Kidney glomerular epithelial cell (primary cell): ENCODE measurements around the gene DTX1.

ENCODE experiments used
- DNase-seq: peaks from one replicate; lab custom pipeline; 2025; lab: John Stamatoyannopoulos, UW

DTX1 gene

GRCh38 chr12:113056631-113057488 lies at the start of gene DTX1:
Gene DTX1 (plus strand): TSS chr12:113056730. CDS start chr12:113058193, 1,463 bp downstream.
- DNase-seq = no peak

GRCh38 chr12:113007166-113007565 lies 49.4 kb upstream of the DTX1 start:
- DNase-seq = peak; percentile 26

- DNase-seq = no peak
Observed at GRCh38 chr12:113010701-113011100, 45.8 kb upstream of the DTX1 start.

- DNase-seq = no peak
Observed at GRCh38 chr12:113014565-113014964, 42.0 kb upstream of the DTX1 start.

- no peak for DNase-seq
Observed at GRCh38 chr12:113016796-113017195, 39.7 kb upstream of the DTX1 start.

GRCh38 chr12:113019025-113019424 lies 37.5 kb upstream of the DTX1 start:
- DNase-seq = peak; percentile 5

GRCh38 chr12:113021500-113021899 lies 35.0 kb upstream of the DTX1 start:
- no peak for DNase-seq

GRCh38 chr12:113022563-113023297 lies 33.8 kb upstream of the DTX1 start:
- no peak for DNase-seq

GRCh38 chr12:113027726-113028125 lies 28.8 kb upstream of the DTX1 start:
- no peak for DNase-seq

GRCh38 chr12:113030875-113031525 lies 25.5 kb upstream of the DTX1 start:
- peak; percentile 73 for DNase-seq

GRCh38 chr12:113039911-113040445 lies 16.6 kb upstream of the DTX1 start:
- no peak for DNase-seq

GRCh38 chr12:113040722-113041171 lies 15.8 kb upstream of the DTX1 start:
- peak; percentile 46 for DNase-seq

GRCh38 chr12:113041560-113041959 lies 15.0 kb upstream of the DTX1 start:
- no peak for DNase-seq

GRCh38 chr12:113043240-113043639 lies 13.3 kb upstream of the DTX1 start:
- no peak for DNase-seq

GRCh38 chr12:113044516-113044915 lies 12.0 kb upstream of the DTX1 start:
- no peak for DNase-seq

GRCh38 chr12:113048716-113049127 lies 7.8 kb upstream of the DTX1 start:
- DNase-seq = peak; percentile 62

- DNase-seq = peak; percentile 88
Observed at GRCh38 chr12:113049976-113050742, 6.4 kb upstream of the DTX1 start.

- DNase-seq = no peak
Observed at GRCh38 chr12:113050795-113051194, 5.7 kb upstream of the DTX1 start.

- no peak for DNase-seq
Observed at GRCh38 chr12:113051759-113052158, 4.8 kb upstream of the DTX1 start.

GRCh38 chr12:113052326-113052725 lies 4.2 kb upstream of the DTX1 start:
- no peak for DNase-seq

GRCh38 chr12:113054948-113055486 lies 1.5 kb upstream of the DTX1 start:
- DNase-seq = no peak
